K562 (cell line): ENCODE data around the gene MYL12A. TPM values are rescaled to one million over a fixed set of nuclear protein-coding genes. Genes with fewer than 3 reads are reported as not detected.

ENCODE experiments used
- KDM4B ChIP-seq, 2 experiments: fragments of 450-650 bp in 1 of 2; sonication (generic) in 1 of 2; IDR thresholded peaks; 2 replicates each; pipeline ENCODE4 v1.6.1; 2016 to 2017; ENCODE audit warnings: borderline replicate concordance in 2 of 2, antibody characterized with exemption in 1 of 2, low read depth in 1 of 2, mild to moderate bottlenecking in 1 of 2
- LCOR ChIP-seq: sonication (generic); formaldehyde crosslinking; IDR thresholded peaks from 2 replicates; pipeline ENCODE4 v1.8.0; 2022; ENCODE audit warnings: mild to moderate bottlenecking, missing genetic modification reagents
- MAFF ChIP-seq: IDR thresholded peaks from 2 replicates; pipeline ENCODE4 v1.6.1; 2012; ENCODE audit warnings: low read length, improper control_type of control experiment
- SNRNP70 ChIP-seq: fragments of 200-400 bp; formaldehyde crosslinking; optimal IDR thresholded peaks from 2 replicates; pipeline ENCODE3; 2017; ENCODE audit warnings: low read depth, low read length
- SRF ChIP-seq, 2 experiments: fragments of 250-450, 450-650 bp in 1 of 2; sonication (Bioruptor Pico) in 1 of 2; sonication (generic) in 1 of 2; formaldehyde crosslinking; IDR thresholded peaks; 2 replicates each; pipeline versions ENCODE4 v1.5.0 to v1.5.1; 2020 to 2022; ENCODE audit warnings: mild to moderate bottlenecking in 1 of 2, missing genetic modification reagents in 1 of 2
- SUPT5H ChIP-seq: fragments of 450-650 bp; IDR thresholded peaks from 2 replicates; pipeline ENCODE4 v1.6.1; 2016
- polyA plus RNA-seq, 8 experiments: library from polyadenylated mRNA; depleted of rRNA in 4 of 8; stranded (reverse) in 5 of 8; unstranded in 3 of 8; fragments of >200 nt; fragmentation: Nextera tagmentation in 2 of 8; fragmentation: Illumina TruSeq in 1 of 8; extraction: Ambion mirVana in 2 of 8; extraction: Trizol in 1 of 8; gene quantifications; 2 replicates each; pipeline versions ENCODE4 v1.2.1 to v1.2.3, GENCODE V29; 2011 to 2014; ENCODE audit warnings: inconsistent platforms in 1 of 8, missing spikeins in 1 of 8
- total RNA-seq, 7 experiments: library from RNA; depleted of rRNA in 6 of 7; stranded (reverse); fragments of >200 nt in 6 of 7; fragmentation: Illumina TruSeq in 2 of 7; extraction: Trizol in 2 of 7; gene quantifications; 2 replicates each; pipeline versions ENCODE4 v1.2.1 to v1.2.3, GENCODE V29; 2011 to 2021; ENCODE audit warnings: low replicate concordance in 1 of 7
- TF ChIP-seq, protein P1 (sequence below): fragments of 450-650 bp; IDR thresholded peaks from 2 replicates; pipeline ENCODE4 v1.6.1; 2018; ENCODE audit not compliant: partially characterized antibody
- TF ChIP-seq, protein P2 (sequence below): fragments of 250-450 bp; sonication (Bioruptor Pico); IDR thresholded peaks from 2 replicates; pipeline ENCODE4 v1.5.0; 2021
- TF ChIP-seq, protein P3 (sequence below): sonication (generic); formaldehyde crosslinking; IDR thresholded peaks from 2 replicates; pipeline ENCODE4 v1.8.1; 2023; ENCODE audit warnings: mild to moderate bottlenecking, missing genetic modification reagents
- TF ChIP-seq, protein P4 (sequence below), 2 experiments: fragments of 450-650 bp; formaldehyde crosslinking in 1 of 2; IDR thresholded peaks; 2 replicates each; pipeline versions ENCODE4 v1.4.0 to v1.6.1; 2014 to 2020; ENCODE audit warnings: mild to moderate bottlenecking in 2 of 2, borderline replicate concordance in 1 of 2, low read depth in 1 of 2

MYL12A gene
- total and polyA plus RNA-seq, 9 of the 15 experiments (the other 6 are each of a cell fraction or from before 2014, with no cell fraction given) = 308 to 1,031 (median 559) TPM

DNA sequence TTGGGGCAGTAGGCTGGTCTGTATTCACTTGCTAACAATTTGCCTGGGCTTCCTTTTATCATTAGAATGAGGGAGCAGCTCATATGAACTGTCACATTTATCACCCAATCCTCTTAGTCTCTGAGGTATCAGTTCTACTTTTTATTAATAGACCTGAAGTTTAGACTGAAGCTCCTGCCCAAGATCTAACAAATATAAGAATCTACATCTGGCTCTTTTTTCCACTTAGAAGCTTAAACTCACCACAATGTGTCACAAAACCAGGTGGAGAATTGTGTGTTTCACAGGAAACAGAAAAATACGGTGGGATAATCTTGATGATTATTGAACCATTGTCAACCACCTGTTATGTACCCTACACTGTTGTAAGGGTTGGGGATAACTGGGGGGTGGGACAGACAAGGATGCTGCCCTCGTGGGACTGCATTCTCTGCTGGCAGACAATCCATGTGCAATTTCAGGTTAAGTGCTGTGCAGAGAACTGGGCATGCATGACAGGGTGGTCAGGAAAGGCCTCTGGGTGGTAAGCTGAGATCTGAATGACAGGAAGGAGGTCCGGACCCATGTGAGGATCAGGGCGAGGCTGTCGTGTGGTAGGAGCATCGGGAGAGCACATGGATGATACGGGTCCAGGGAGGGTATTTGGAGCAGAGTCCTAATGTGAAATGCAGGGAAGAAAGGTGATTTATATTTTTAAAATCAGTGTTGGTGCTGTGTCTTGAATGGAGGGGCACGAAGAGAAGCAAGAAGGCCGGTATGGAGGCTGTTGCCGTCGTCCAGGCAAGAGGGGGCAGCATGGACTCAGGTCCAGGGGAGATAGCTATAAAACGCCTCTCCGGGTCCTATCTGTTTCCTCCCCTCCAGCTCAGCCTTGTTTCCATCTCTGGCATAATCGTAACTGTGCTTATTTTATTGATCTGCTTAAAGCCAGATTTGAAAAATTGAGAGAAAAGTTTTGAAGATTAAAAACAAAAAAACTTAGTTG is 31.9 kb downstream of the MYL12A start (continued):
- TF ChIP-seq, protein P1, sequence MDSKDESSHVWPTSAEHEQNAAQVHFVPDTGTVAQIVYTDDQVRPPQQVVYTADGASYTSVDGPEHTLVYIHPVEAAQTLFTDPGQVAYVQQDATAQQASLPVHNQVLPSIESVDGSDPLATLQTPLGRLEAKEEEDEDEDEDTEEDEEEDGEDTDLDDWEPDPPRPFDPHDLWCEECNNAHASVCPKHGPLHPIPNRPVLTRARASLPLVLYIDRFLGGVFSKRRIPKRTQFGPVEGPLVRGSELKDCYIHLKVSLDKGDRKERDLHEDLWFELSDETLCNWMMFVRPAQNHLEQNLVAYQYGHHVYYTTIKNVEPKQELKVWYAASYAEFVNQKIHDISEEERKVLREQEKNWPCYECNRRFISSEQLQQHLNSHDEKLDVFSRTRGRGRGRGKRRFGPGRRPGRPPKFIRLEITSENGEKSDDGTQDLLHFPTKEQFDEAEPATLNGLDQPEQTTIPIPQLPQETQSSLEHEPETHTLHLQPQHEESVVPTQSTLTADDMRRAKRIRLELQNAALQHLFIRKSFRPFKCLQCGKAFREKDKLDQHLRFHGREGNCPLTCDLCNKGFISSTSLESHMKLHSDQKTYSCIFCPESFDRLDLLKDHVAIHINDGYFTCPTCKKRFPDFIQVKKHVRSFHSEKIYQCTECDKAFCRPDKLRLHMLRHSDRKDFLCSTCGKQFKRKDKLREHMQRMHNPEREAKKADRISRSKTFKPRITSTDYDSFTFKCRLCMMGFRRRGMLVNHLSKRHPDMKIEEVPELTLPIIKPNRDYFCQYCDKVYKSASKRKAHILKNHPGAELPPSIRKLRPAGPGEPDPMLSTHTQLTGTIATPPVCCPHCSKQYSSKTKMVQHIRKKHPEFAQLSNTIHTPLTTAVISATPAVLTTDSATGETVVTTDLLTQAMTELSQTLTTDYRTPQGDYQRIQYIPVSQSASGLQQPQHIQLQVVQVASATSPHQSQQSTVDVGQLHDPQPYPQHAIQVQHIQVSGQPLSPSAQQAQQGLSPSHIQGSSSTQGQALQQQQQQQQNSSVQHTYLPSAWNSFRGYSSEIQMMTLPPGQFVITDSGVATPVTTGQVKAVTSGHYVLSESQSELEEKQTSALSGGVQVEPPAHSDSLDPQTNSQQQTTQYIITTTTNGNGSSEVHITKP = no peak
- TF ChIP-seq, protein P2, sequence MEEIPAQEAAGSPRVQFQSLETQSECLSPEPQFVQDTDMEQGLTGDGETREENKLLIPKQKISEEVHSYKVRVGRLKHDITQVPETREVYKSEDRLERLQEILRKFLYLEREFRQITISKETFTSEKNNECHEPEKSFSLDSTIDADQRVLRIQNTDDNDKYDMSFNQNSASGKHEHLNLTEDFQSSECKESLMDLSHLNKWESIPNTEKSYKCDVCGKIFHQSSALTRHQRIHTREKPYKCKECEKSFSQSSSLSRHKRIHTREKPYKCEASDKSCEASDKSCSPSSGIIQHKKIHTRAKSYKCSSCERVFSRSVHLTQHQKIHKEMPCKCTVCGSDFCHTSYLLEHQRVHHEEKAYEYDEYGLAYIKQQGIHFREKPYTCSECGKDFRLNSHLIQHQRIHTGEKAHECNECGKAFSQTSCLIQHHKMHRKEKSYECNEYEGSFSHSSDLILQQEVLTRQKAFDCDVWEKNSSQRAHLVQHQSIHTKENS (CRISPR knock-in tag) = 0 out of 2 replicates have a peak, but pooled peaks have one; percentile 22
- TF ChIP-seq, protein P3, sequence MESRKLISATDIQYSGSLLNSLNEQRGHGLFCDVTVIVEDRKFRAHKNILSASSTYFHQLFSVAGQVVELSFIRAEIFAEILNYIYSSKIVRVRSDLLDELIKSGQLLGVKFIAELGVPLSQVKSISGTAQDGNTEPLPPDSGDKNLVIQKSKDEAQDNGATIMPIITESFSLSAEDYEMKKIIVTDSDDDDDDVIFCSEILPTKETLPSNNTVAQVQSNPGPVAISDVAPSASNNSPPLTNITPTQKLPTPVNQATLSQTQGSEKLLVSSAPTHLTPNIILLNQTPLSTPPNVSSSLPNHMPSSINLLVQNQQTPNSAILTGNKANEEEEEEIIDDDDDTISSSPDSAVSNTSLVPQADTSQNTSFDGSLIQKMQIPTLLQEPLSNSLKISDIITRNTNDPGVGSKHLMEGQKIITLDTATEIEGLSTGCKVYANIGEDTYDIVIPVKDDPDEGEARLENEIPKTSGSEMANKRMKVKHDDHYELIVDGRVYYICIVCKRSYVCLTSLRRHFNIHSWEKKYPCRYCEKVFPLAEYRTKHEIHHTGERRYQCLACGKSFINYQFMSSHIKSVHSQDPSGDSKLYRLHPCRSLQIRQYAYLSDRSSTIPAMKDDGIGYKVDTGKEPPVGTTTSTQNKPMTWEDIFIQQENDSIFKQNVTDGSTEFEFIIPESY (CRISPR knock-in tag) = no peak
- TF ChIP-seq KDM4B (IDR thresholded peaks at IDR 0.05; ENCODE audit: borderline replicate concordance in 2 of 2, low read depth in 1 of 2) (no peak), LCOR (CRISPR knock-in tag) (no peak), SRF (CRISPR knock-in tag; IDR thresholded peaks at IDR 0.05) (no peak), SNRNP70 (no peak), MAFF (no peak), SUPT5H (peak; percentile 32)
- TF ChIP-seq, protein P4, sequence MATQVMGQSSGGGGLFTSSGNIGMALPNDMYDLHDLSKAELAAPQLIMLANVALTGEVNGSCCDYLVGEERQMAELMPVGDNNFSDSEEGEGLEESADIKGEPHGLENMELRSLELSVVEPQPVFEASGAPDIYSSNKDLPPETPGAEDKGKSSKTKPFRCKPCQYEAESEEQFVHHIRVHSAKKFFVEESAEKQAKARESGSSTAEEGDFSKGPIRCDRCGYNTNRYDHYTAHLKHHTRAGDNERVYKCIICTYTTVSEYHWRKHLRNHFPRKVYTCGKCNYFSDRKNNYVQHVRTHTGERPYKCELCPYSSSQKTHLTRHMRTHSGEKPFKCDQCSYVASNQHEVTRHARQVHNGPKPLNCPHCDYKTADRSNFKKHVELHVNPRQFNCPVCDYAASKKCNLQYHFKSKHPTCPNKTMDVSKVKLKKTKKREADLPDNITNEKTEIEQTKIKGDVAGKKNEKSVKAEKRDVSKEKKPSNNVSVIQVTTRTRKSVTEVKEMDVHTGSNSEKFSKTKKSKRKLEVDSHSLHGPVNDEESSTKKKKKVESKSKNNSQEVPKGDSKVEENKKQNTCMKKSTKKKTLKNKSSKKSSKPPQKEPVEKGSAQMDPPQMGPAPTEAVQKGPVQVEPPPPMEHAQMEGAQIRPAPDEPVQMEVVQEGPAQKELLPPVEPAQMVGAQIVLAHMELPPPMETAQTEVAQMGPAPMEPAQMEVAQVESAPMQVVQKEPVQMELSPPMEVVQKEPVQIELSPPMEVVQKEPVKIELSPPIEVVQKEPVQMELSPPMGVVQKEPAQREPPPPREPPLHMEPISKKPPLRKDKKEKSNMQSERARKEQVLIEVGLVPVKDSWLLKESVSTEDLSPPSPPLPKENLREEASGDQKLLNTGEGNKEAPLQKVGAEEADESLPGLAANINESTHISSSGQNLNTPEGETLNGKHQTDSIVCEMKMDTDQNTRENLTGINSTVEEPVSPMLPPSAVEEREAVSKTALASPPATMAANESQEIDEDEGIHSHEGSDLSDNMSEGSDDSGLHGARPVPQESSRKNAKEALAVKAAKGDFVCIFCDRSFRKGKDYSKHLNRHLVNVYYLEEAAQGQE (IDR thresholded peaks at IDR 0.05; ENCODE audit: borderline replicate concordance) = no peak
- TF ChIP-seq, protein P4 (CRISPR knock-in tag; IDR thresholded peaks at IDR 0.05; ENCODE audit: low read depth) = no peak
